SHP77 (cell line): Measurements from ENCODE around the gene PHRF1.

Experiments
- DNase-seq, 2 experiments: peaks; one replicate each; lab custom pipeline; 2025; lab: John Stamatoyannopoulos, UW

The PHRF1 gene

DNA sequence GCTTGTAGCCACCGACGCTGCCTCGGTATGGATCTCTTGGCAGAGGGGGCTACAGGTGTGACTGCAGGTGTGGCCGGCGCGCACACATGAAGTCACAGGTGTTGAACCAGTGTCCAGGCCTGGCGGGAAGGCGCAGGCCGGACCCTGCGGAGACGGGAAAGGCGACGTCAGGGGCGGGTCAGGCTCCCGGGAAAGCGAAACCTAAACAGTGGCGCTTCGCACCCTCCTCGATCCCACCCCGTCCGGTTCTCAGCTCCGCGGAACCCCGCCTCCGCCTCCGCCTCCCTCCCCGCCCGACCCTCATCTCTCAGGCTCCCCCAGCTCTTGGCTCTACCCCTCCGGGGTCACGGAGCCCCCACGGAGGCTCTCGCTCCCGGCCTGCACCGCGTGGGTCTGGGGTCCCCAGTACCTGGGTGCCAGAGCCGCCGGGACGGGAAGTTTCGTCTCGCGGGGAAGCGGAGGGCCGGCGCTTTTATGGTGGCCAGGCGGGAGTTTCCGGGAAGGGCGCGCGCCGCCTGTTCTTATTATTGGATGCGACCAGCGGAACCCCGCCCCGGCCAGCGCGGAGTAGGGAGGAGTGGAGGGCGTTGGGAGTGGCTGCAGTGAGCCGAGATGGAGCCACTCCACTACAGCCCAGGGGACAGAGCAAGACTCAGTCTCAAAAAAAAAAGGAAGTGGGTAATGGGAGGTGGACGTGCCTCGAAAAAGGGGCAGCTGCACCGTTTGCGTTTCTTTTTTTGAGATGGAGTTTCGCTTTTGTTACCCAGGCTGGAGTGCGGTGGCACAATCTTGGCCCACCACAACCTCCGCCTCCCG, 39.4 kb downstream of the PHRF1 start, which contains the start of gene IRF7:
Gene IRF7 (minus strand): TSS at position 447 of the 816 bp plus-strand sequence. CDS start 586 bp downstream, outside the sequence.
- peak; percentile 65 to 74 for DNase-seq

- DNase-seq, result no peak
These were observed 40.3 kb downstream of the PHRF1 start for GRCh38 chr11:616320-617198.

- DNase-seq, result no peak
These were observed 41.1 kb downstream of the PHRF1 start for GRCh38 chr11:617199-617911.

- DNase-seq, result no peak
These were observed 41.8 kb downstream of the PHRF1 start for GRCh38 chr11:617912-618682.

GRCh38 chr11:618856-619627, 42.8 kb downstream of the PHRF1 start:
- no peak for DNase-seq

DNA sequence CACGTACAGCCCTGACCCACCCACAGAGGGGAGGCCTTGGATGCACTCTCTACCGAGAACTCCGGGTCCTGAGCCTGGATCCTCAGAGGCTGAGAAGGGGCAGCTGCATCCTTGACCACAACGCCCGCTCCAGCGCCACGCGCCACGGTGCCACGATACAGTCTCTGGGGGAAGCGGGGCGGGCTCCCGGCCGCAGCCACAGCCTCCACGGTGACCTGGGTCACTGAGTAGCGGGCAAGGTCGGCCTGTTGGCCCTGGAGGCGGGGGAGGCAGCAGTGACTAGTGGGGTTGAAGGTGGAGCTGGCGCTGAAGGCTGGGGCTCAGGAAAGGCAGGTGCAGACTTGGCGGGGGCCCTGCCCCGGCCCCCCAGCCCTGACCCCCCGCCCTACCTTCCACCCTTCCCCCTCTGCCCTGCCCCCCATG, 43.4 kb downstream of the PHRF1 start:
- no peak for DNase-seq

DNA sequence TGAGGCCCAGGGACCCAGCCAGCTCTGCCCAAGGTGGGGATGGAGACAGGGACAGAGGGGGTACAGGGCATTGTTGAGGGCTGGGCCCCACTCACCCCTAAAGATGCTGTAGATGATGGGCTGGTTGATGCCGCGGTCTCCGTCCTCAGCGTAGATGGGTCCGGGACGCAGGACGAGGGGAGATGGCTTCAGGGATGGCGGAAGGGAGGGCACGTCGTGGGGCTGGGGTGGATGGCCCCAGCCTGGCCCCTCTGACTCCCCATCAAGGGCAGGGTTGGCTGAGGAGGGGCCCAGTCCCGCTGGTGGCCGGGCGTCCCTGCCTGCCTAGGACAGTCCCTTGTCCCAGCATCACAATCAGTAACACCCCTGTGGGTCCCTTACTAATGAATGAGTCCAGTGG, 43.9 kb downstream of the PHRF1 start:
- DNase-seq, result no peak

- DNase-seq, result no peak
These were observed 44.9 kb downstream of the PHRF1 start for GRCh38 chr11:620935-621814.

- no peak for DNase-seq
These were observed 45.6 kb downstream of the PHRF1 start for GRCh38 chr11:621838-622237.

DNA sequence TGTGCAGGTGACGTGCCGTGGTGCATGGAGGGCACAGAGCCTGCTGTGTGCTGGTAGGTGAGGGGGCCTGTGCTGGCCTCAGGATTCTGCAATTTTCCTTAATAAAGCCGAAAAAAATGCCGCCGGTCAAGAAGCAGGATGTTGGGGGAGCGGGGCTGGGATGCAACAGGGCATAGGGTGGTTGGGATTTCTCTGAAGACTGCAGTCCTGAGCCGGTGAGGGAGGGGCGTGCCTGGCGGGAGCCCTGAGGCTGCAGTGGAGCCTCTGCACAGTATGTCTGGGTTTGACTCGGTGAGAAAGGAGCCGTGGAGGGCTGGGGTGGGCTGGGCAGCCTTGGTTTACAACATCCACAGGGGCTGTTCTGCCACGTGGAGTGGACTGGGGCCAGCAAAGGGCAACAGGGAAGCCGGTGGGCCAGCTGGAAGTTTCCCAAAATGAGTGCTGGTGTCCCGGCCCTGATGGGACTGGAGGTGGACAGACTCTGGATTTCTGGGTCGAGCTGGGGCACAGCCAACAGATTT, 47.1 kb downstream of the PHRF1 start:
- DNase-seq, result no peak

DNA sequence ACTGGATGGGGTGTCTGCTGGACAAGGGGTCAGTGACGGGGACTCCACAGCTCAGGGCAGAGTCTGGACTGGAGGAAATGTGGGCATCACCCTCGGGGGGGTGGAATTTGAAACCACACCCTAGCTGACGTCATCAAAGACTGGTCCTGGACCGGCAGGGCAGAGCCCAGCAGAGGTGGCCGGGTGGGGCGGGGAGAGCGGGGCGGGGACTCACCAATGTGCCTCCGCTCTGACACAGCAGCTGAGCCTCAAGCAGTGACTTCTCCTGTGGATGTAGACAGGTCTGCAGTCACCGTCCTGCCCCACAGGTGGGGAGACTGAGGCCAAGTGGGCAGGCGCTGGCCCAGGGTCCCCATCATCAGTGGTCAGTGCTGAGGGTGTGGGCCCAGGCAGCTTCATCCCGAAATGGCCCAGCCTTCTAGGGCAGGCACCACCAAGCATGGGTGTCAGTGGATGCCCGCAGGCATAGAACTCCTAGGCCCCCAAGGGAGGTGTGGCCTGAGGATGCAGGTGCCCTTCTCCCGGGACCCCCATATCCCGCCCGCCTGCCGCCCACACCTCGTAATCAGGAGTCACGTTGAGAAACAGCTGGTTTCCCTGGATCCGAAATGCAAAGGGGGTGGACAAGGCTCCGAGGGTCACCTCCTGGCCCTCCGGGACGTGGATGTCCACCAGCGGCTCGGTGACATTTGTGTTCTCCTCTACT, 47.9 kb downstream of the PHRF1 start:
- no peak for DNase-seq

- DNase-seq, result no peak
These were observed 48.7 kb downstream of the PHRF1 start, which contains the start of gene CDHR5 for GRCh38 chr11:624705-625635. Gene CDHR5 (minus strand): TSS chr11:624955. CDS start chr11:624902, 53 bp downstream.

DNA sequence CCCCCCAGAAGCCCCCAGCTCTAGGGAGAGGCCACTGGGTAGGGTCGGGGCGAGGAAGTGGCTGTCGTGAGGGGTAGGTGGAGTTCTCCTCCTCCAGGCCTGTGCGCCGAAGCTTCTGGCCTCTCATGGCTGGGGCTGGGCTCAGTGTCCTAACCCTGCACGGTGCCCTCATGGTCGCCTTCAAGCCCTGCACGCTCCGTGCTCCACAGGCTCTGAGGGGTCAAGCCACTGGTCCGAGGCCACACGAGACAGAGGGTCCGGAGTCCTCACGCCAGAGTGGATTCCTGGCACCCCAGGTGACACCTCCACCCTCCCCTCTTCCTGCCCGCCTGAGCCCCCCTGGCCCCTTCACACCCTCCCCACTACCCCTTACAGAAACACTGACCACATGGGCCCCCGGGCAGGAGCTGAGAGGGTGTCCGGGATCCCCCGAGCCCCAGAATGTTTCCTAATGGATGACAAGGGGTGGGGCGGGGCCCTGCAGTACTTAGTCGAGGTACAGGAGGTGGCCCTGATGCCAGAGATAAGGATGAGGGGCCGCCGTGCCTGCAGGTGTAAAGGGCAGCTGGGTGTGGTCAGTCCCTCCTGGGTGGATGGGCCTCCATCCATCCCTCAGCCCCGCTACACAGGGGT, 49.5 kb downstream of the PHRF1 start:
- DNase-seq, result no peak

- no peak for DNase-seq
These were observed 50.4 kb downstream of the PHRF1 start, which contains the start of gene SCT for GRCh38 chr11:626475-627307. Gene SCT (minus strand): TSS chr11:627181. CDS start chr11:627143, 38 bp downstream.

GRCh38 chr11:627308-627576, 51.0 kb downstream of the PHRF1 start:
- DNase-seq, result no peak

DNA sequence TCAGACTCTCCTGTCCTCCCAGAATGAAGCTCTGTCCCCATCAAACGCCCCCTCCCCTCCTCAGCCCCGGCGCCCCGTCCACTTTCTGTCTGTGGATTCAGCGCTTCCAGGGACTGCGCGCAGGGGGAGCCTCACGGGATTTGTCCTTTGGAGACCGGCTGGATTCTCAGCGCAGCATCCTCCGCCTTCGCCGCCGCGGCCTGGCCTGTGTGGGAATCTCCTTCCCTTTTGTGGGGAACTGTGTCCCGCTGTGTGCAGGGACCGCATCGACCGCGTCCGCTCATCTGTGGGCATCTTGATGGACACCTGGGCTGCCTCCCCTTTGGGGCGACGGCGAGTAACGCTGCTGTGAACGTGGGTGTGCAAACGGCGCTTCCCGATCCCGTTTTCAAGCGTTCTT, 51.8 kb downstream of the PHRF1 start:
- DNase-seq, result no peak
